ENCODE data around the gene CPNE2.

DNA sequence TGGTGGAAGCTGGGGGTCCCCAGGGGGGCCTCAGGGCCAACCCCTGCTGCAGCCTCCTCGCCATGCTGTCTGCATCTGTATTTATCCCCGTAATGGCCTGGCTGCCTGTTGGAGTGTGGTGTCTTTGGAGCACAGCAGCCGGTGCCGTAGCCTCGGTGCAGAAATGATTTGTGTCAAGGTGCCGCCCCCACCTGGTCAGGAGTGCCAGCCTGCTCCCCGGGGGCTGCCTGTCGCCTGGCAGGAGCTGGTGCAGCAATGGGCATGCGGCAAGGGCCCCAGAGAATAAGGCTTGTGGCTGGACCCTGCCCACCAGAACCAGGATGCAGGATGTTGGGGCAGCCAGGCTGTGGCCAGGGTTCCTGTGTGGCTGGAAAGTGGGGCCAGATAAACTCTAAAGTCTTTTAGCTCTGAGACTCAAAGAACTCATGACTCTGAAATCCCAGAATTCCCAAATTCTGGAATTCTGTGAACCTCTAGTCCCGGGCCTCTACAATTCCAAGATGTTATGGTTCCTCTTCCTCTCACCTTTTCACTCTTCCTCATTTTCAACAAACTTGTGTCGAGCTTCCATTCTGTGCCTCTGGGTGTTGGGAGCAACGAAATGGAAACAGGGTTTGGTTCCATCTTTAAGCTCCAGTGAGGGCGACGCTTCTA is 5.9 kb downstream of the CPNE2 start:
- no peak for TF ChIP-seq POLR2A (IDR thresholded peaks at IDR 0.05; ENCODE audit: low read depth)
- TF ChIP-seq, protein P1, sequence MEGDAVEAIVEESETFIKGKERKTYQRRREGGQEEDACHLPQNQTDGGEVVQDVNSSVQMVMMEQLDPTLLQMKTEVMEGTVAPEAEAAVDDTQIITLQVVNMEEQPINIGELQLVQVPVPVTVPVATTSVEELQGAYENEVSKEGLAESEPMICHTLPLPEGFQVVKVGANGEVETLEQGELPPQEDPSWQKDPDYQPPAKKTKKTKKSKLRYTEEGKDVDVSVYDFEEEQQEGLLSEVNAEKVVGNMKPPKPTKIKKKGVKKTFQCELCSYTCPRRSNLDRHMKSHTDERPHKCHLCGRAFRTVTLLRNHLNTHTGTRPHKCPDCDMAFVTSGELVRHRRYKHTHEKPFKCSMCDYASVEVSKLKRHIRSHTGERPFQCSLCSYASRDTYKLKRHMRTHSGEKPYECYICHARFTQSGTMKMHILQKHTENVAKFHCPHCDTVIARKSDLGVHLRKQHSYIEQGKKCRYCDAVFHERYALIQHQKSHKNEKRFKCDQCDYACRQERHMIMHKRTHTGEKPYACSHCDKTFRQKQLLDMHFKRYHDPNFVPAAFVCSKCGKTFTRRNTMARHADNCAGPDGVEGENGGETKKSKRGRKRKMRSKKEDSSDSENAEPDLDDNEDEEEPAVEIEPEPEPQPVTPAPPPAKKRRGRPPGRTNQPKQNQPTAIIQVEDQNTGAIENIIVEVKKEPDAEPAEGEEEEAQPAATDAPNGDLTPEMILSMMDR (IDR thresholded peaks at IDR 0.05) = no peak
